ENCODE data around the gene MRPL4.

The MRPL4 gene

GRCh38 chr19:10291554-10292205 lies 39.7 kb downstream of the MRPL4 start:
- H3K9ac ChIP-seq (ENCODE audit: low read length): peak overlapping the region; percentile 43
- no peak overlapping the region for H3K4ac ChIP-seq (ENCODE audit: low read depth, low read length)
- peak overlapping the region; percentile 64 for H3K56ac ChIP-seq (ENCODE audit: low read length)
- H4K8ac ChIP-seq (ENCODE audit: low read depth, low read length): no peak overlapping the region
- H3K4me1 ChIP-seq (ENCODE audit: control insufficient read depth, low read depth, low read length): peaks cover 5% of the 10 kb centered on the region
- H3K27me3 ChIP-seq (ENCODE audit: insufficient read depth, low read length, poor library complexity): peaks cover 52% of the 10 kb centered on the region
- DNase-seq: no peak
- no peak overlapping the region for H2BK15ac ChIP-seq (replicated peaks; ENCODE audit: low read depth)
- no CpG with 5 or more reads among the region's 49 CpGs for WGBS (ENCODE audit: extremely low coverage, insufficient coverage, low lambda C conversion rate)
- H4K5ac ChIP-seq (ENCODE audit: low read length): no peak overlapping the region
- no peaks in the 10 kb centered on the region for H3K79me1 ChIP-seq (ENCODE audit: low read length)
- no peak overlapping the region for H3K27ac ChIP-seq (ENCODE audit: low read depth, low read length)
- peak overlapping the region; percentile 59 for H3K4me2 ChIP-seq (ENCODE audit: low read length)
- no peak overlapping the region for H2BK5ac ChIP-seq (ENCODE audit: low read length)
- no peak overlapping the region for H3K23ac ChIP-seq (ENCODE audit: low read length)
- no peaks in the 10 kb centered on the region for H3K79me2 ChIP-seq (ENCODE audit: control insufficient read depth, insufficient read depth, low read length)
- no peaks in the 10 kb centered on the region for H3K36me3 ChIP-seq (ENCODE audit: control insufficient read depth, insufficient read depth, low read length)
- H2AK5ac ChIP-seq (ENCODE audit: low read length): no peak overlapping the region
- H3K18ac ChIP-seq (ENCODE audit: low read length): no peak overlapping the region
- H3K4me3 ChIP-seq (ENCODE audit: low read length): no peak overlapping the region
- H2BK120ac ChIP-seq (ENCODE audit: low read depth, low read length): no peak overlapping the region

- Histone ChIP-seq H3K4me2 (ENCODE audit: low read length) (peak overlapping the region; percentile 61), H3K4me1 (ENCODE audit: control insufficient read depth, low read depth, low read length) (peaks cover 5% of the 10 kb centered on the region), H2BK5ac (ENCODE audit: low read length) (no peak overlapping the region), H2AK5ac (ENCODE audit: low read length) (no peak overlapping the region), H3K56ac (ENCODE audit: low read length) (peak overlapping the region; percentile 34), H4K8ac (ENCODE audit: low read depth, low read length) (no peak overlapping the region), H4K5ac (ENCODE audit: low read length) (no peak overlapping the region), H3K79me1 (ENCODE audit: low read length) (no peaks in the 10 kb centered on the region), H3K27ac (ENCODE audit: low read depth, low read length) (no peak overlapping the region), H3K23ac (ENCODE audit: low read length) (no peak overlapping the region), H3K79me2 (ENCODE audit: control insufficient read depth, insufficient read depth, low read length) (no peaks in the 10 kb centered on the region), H3K4me3 (ENCODE audit: low read length) (no peak overlapping the region), H3K9ac (ENCODE audit: low read length) (peak overlapping the region; percentile 5), H3K27me3 (ENCODE audit: insufficient read depth, low read length, poor library complexity) (peaks cover 53% of the 10 kb centered on the region), H3K36me3 (ENCODE audit: control insufficient read depth, insufficient read depth, low read length) (no peaks in the 10 kb centered on the region), H2BK15ac (replicated peaks; ENCODE audit: low read depth) (no peak overlapping the region), H3K18ac (ENCODE audit: low read length) (no peak overlapping the region), H3K4ac (ENCODE audit: low read depth, low read length) (no peak overlapping the region), H2BK120ac (ENCODE audit: low read depth, low read length) (no peak overlapping the region)
- DNase-seq: peak; percentile 89
- no CpG with 5 or more reads among the region's 45 CpGs for WGBS (ENCODE audit: extremely low coverage, insufficient coverage, low lambda C conversion rate)
Observed at GRCh38 chr19:10292206-10292788, 40.3 kb downstream of the MRPL4 start.

DNA sequence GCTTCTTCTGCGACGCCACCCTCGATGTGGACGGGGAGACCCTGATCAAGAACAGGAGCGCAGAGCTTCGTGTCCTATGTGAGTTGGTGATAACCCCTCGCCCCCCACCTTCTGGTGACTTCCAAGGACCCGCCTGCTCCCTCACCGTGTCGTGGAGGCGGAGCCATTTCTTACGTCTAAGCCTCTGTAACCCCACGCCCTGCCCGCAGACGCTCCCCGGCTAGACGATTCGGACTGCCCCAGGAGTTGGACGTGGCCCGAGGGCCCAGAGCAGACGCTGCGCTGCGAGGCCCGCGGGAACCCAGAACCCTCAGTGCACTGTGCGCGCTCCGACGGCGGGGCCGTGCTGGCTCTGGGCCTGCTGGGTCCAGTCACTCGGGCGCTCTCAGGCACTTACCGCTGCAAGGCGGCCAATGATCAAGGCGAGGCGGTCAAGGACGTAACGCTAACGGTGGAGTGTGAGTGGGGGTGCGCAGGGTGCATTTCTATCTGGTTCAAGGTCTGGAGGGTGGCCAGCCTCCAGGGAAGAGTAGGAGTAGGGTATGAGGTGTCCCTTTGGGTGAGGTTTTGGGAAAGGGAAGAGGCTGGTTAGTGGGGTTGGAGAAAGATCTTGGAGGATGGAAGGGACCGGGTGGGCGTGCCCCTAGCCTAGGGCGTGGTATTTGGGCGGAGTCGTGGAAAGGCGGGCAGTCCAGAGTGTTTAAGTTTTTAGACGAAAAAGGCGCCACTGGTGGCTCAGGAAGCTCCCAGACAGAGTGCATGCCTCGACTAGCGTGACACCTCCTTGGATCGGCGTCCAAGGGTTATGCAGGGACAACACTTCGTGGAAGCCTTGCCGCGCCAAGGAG lies 41.0 kb downstream of the MRPL4 start:
- H4K5ac ChIP-seq (ENCODE audit: low read length): no peak overlapping the region
- H3K27ac ChIP-seq (ENCODE audit: low read depth, low read length): no peak overlapping the region
- DNase-seq: peak; percentile 44
- peaks cover 46% of the 10 kb centered on the region for H3K27me3 ChIP-seq (ENCODE audit: insufficient read depth, low read length, poor library complexity)
- H3K79me1 ChIP-seq (ENCODE audit: low read length): no peaks in the 10 kb centered on the region
- no peak overlapping the region for H3K4ac ChIP-seq (ENCODE audit: low read depth, low read length)
- peak overlapping the region; percentile 5 for H3K9ac ChIP-seq (ENCODE audit: low read length)
- H3K23ac ChIP-seq (ENCODE audit: low read length): no peak overlapping the region
- WGBS (ENCODE audit: extremely low coverage, insufficient coverage, low lambda C conversion rate): no CpG with 5 or more reads among the region's 56 CpGs
- no peak overlapping the region for H2BK120ac ChIP-seq (ENCODE audit: low read depth, low read length)
- peak overlapping the region; percentile 34 for H3K56ac ChIP-seq (ENCODE audit: low read length)
- H3K36me3 ChIP-seq (ENCODE audit: control insufficient read depth, insufficient read depth, low read length): no peaks in the 10 kb centered on the region
- H2AK5ac ChIP-seq (ENCODE audit: low read length): no peak overlapping the region
- no peak overlapping the region for H2BK5ac ChIP-seq (ENCODE audit: low read length)
- H3K4me2 ChIP-seq (ENCODE audit: low read length): peak overlapping the region; percentile 61
- no peak overlapping the region for H3K18ac ChIP-seq (ENCODE audit: low read length)
- H3K4me1 ChIP-seq (ENCODE audit: control insufficient read depth, low read depth, low read length): peaks cover 5% of the 10 kb centered on the region
- no peak overlapping the region for H3K4me3 ChIP-seq (ENCODE audit: low read length)
- H2BK15ac ChIP-seq (replicated peaks; ENCODE audit: low read depth): no peak overlapping the region
- H3K79me2 ChIP-seq (ENCODE audit: control insufficient read depth, insufficient read depth, low read length): no peaks in the 10 kb centered on the region
- H4K8ac ChIP-seq (ENCODE audit: low read depth, low read length): no peak overlapping the region

- no peak for DNase-seq
- Histone ChIP-seq H3K79me1 (ENCODE audit: low read length) (no peaks in the 10 kb centered on the region), H3K4ac (ENCODE audit: low read depth, low read length) (no peak overlapping the region), H3K36me3 (ENCODE audit: control insufficient read depth, insufficient read depth, low read length) (no peaks in the 10 kb centered on the region), H2BK15ac (replicated peaks; ENCODE audit: low read depth) (no peak overlapping the region), H3K23ac (ENCODE audit: low read length) (no peak overlapping the region), H2BK5ac (ENCODE audit: low read length) (no peak overlapping the region), H3K9ac (ENCODE audit: low read length) (no peak overlapping the region), H3K4me3 (ENCODE audit: low read length) (no peak overlapping the region), H3K27me3 (ENCODE audit: insufficient read depth, low read length, poor library complexity) (peaks cover 46% of the 10 kb centered on the region), H3K56ac (ENCODE audit: low read length) (no peak overlapping the region), H3K4me2 (ENCODE audit: low read length) (no peak overlapping the region), H4K8ac (ENCODE audit: low read depth, low read length) (no peak overlapping the region), H4K5ac (ENCODE audit: low read length) (no peak overlapping the region), H2BK120ac (ENCODE audit: low read depth, low read length) (no peak overlapping the region), H3K27ac (ENCODE audit: low read depth, low read length) (no peak overlapping the region), H3K18ac (ENCODE audit: low read length) (no peak overlapping the region), H3K79me2 (ENCODE audit: control insufficient read depth, insufficient read depth, low read length) (no peaks in the 10 kb centered on the region), H3K4me1 (ENCODE audit: control insufficient read depth, low read depth, low read length) (peaks cover 5% of the 10 kb centered on the region), H2AK5ac (ENCODE audit: low read length) (no peak overlapping the region)
- no CpG with 5 or more reads among the region's 49 CpGs for WGBS (ENCODE audit: extremely low coverage, insufficient coverage, low lambda C conversion rate)
Observed at GRCh38 chr19:10293637-10294367, 41.8 kb downstream of the MRPL4 start.

GRCh38 chr19:10294368-10294697 lies 42.3 kb downstream of the MRPL4 start:
- no peak overlapping the region for H4K8ac ChIP-seq (ENCODE audit: low read depth, low read length)
- no peak overlapping the region for H3K23ac ChIP-seq (ENCODE audit: low read length)
- no peak overlapping the region for H3K18ac ChIP-seq (ENCODE audit: low read length)
- no peaks in the 10 kb centered on the region for H3K79me2 ChIP-seq (ENCODE audit: control insufficient read depth, insufficient read depth, low read length)
- no peak overlapping the region for H2BK120ac ChIP-seq (ENCODE audit: low read depth, low read length)
- peaks cover 5% of the 10 kb centered on the region for H3K4me1 ChIP-seq (ENCODE audit: control insufficient read depth, low read depth, low read length)
- no peak overlapping the region for H3K4me3 ChIP-seq (ENCODE audit: low read length)
- no peak overlapping the region for H3K56ac ChIP-seq (ENCODE audit: low read length)
- WGBS (ENCODE audit: extremely low coverage, insufficient coverage, low lambda C conversion rate): no CpG with 5 or more reads among the region's 25 CpGs
- no peak overlapping the region for H2AK5ac ChIP-seq (ENCODE audit: low read length)
- no peak overlapping the region for H3K4me2 ChIP-seq (ENCODE audit: low read length)
- H3K4ac ChIP-seq (ENCODE audit: low read depth, low read length): no peak overlapping the region
- H4K5ac ChIP-seq (ENCODE audit: low read length): no peak overlapping the region
- peaks cover 45% of the 10 kb centered on the region for H3K27me3 ChIP-seq (ENCODE audit: insufficient read depth, low read length, poor library complexity)
- no peak overlapping the region for H3K27ac ChIP-seq (ENCODE audit: low read depth, low read length)
- H3K9ac ChIP-seq (ENCODE audit: low read length): no peak overlapping the region
- no peaks in the 10 kb centered on the region for H3K79me1 ChIP-seq (ENCODE audit: low read length)
- DNase-seq: peak; percentile 40
- H2BK5ac ChIP-seq (ENCODE audit: low read length): no peak overlapping the region
- H2BK15ac ChIP-seq (replicated peaks; ENCODE audit: low read depth): no peak overlapping the region
- no peaks in the 10 kb centered on the region for H3K36me3 ChIP-seq (ENCODE audit: control insufficient read depth, insufficient read depth, low read length)
